Measurements from ENCODE around the gene TNFAIP8L3.
A peak's percentile ranks its signal among the peaks of the same experiment; 100 is the strongest.

The TNFAIP8L3 gene

GRCh38 chr15:51093839-51094605 lies 684 bp downstream of the TNFAIP8L3 start:
- in situ Hi-C loops (cut with MboI; ENCODE audit: low pct_unique_long_range_greater_than_20kb, low sequenced_read_pairs) = no loop called here
- peak; percentile 19 for DNase-seq

- no peak for DNase-seq
- in situ Hi-C loops (cut with MboI; ENCODE audit: low pct_unique_long_range_greater_than_20kb, low sequenced_read_pairs) = no loop called here
Observed at GRCh38 chr15:51093488-51093838, 1.2 kb downstream of the TNFAIP8L3 start.

GRCh38 chr15:51092480-51093040 lies 2.1 kb downstream of the TNFAIP8L3 start:
- in situ Hi-C loops (cut with MboI; ENCODE audit: low pct_unique_long_range_greater_than_20kb, low sequenced_read_pairs) = no loop called here
- peak; percentile 49 for DNase-seq

GRCh38 chr15:51090753-51091152 lies 4.0 kb downstream of the TNFAIP8L3 start:
- in situ Hi-C loops (cut with MboI; ENCODE audit: low pct_unique_long_range_greater_than_20kb, low sequenced_read_pairs) = no loop called here
- no peak for DNase-seq

- in situ Hi-C loops (cut with MboI; ENCODE audit: low pct_unique_long_range_greater_than_20kb, low sequenced_read_pairs) = no loop called here
- DNase-seq = no peak
Observed at GRCh38 chr15:51089699-51090453, 4.8 kb downstream of the TNFAIP8L3 start.

- DNase-seq = no peak
- in situ Hi-C loops (cut with MboI; ENCODE audit: low pct_unique_long_range_greater_than_20kb, low sequenced_read_pairs) = no loop called here
Observed at GRCh38 chr15:51089041-51089440, 5.7 kb downstream of the TNFAIP8L3 start.

- in situ Hi-C loops (cut with MboI; ENCODE audit: low pct_unique_long_range_greater_than_20kb, low sequenced_read_pairs) = no loop called here
- DNase-seq = no peak
Observed at GRCh38 chr15:51088585-51088984, 6.1 kb downstream of the TNFAIP8L3 start.

GRCh38 chr15:51087513-51087912 lies 7.2 kb downstream of the TNFAIP8L3 start:
- in situ Hi-C loops (cut with MboI; ENCODE audit: low pct_unique_long_range_greater_than_20kb, low sequenced_read_pairs) = no loop called here

GRCh38 chr15:51086409-51086808 lies 8.3 kb downstream of the TNFAIP8L3 start:
- in situ Hi-C loops (cut with MboI; ENCODE audit: low pct_unique_long_range_greater_than_20kb, low sequenced_read_pairs) = no loop called here
- DNase-seq = no peak

More at GRCh38 chr15:51087513-51087912, 7.2 kb downstream of the TNFAIP8L3 start:
- no peak for DNase-seq

- no peak for DNase-seq
- in situ Hi-C loops (cut with MboI; ENCODE audit: low pct_unique_long_range_greater_than_20kb, low sequenced_read_pairs) = no loop called here
Observed at GRCh38 chr15:51085764-51086163, 8.9 kb downstream of the TNFAIP8L3 start.

GRCh38 chr15:51083641-51084166 lies 11.0 kb downstream of the TNFAIP8L3 start:
- in situ Hi-C loops (cut with MboI; ENCODE audit: low pct_unique_long_range_greater_than_20kb, low sequenced_read_pairs) = no loop called here
- no peak for DNase-seq

GRCh38 chr15:51082246-51082645 lies 12.5 kb downstream of the TNFAIP8L3 start:
- DNase-seq = no peak
- in situ Hi-C loops (cut with MboI; ENCODE audit: low pct_unique_long_range_greater_than_20kb, low sequenced_read_pairs) = no loop called here

- in situ Hi-C loops (cut with MboI; ENCODE audit: low pct_unique_long_range_greater_than_20kb, low sequenced_read_pairs) = no loop called here
- DNase-seq = no peak
Observed at GRCh38 chr15:51080286-51080685, 14.4 kb downstream of the TNFAIP8L3 start.

- in situ Hi-C loops (cut with MboI; ENCODE audit: low pct_unique_long_range_greater_than_20kb, low sequenced_read_pairs) = no loop called here
- no peak for DNase-seq
Observed at GRCh38 chr15:51079226-51079625, 15.5 kb downstream of the TNFAIP8L3 start.

GRCh38 chr15:51077221-51078153 lies 17.2 kb downstream of the TNFAIP8L3 start:
- in situ Hi-C loops (cut with MboI; ENCODE audit: low pct_unique_long_range_greater_than_20kb, low sequenced_read_pairs) = no loop called here
- no peak for DNase-seq

- DNase-seq = no peak
- in situ Hi-C loops (cut with MboI; ENCODE audit: low pct_unique_long_range_greater_than_20kb, low sequenced_read_pairs) = no loop called here
Observed at GRCh38 chr15:51076524-51077220, 18.0 kb downstream of the TNFAIP8L3 start.

- DNase-seq = no peak
Observed at GRCh38 chr15:51075826-51076523, 18.7 kb downstream of the TNFAIP8L3 start.

GRCh38 chr15:51075364-51075763 lies 19.3 kb downstream of the TNFAIP8L3 start:
- in situ Hi-C loops (cut with MboI; ENCODE audit: low pct_unique_long_range_greater_than_20kb, low sequenced_read_pairs) = no loop called here
- DNase-seq = no peak

More at GRCh38 chr15:51075826-51076523, 18.7 kb downstream of the TNFAIP8L3 start:
- in situ Hi-C loops (cut with MboI; ENCODE audit: low pct_unique_long_range_greater_than_20kb, low sequenced_read_pairs) = no loop called here

Measured in KBM-7 (cell line).